ENCODE results near the gene PTPRF. TPM values are rescaled to one million over a fixed set of nuclear protein-coding genes. Genes with fewer than 3 reads are reported as not detected.

Gene PTPRF
- total and polyA plus RNA-seq, 10 donors = 2.7 to 25.0 (median 10.8) TPM

GRCh38 chr1:43509740-43510375 is 20.8 kb upstream of the PTPRF start:
- Histone ChIP-seq H3K9me3 (peaks cover 0 to 5% (median 1%) of the 10 kb centered on the region in 8 donors), H3K4me1 (no peaks in the 10 kb centered on the region), H3K27ac (no peak overlapping the region), H3K27me3 (replicated peaks in 1 of 7) (peaks cover 0 to 7% (median 0%) of the 10 kb centered on the region in 7 donors), H3K4me3 (no peak overlapping the region), H3K36me3 (no peaks in the 10 kb centered on the region)
- DNase-seq = no peak
- WGBS, 5 donors = 72 to 89% (median 82%) methylated on average over 12 of the region's 12 CpGs
- intact Hi-C loops (cut with DNase I; ENCODE audit: low total_unique reads) = no loop called here
- TF ChIP-seq POLR2A (IDR thresholded peaks at IDR 0.05) = no peak
- no peak for TF ChIP-seq CTCF (IDR thresholded peaks at IDR 0.05 in 8 of 11, conservative IDR thresholded peaks at IDR 0.05 in 3 of 11)
- no peak for TF ChIP-seq POLR2AphosphoS5 (IDR thresholded peaks at IDR 0.05)

GRCh38 chr1:43510621-43511020 is 20.1 kb upstream of the PTPRF start:
- TF ChIP-seq POLR2AphosphoS5 (IDR thresholded peaks at IDR 0.05) (no peak), POLR2A (IDR thresholded peaks at IDR 0.05) (no peak), CTCF (IDR thresholded peaks at IDR 0.05 in 8 of 11, conservative IDR thresholded peaks at IDR 0.05 in 3 of 11) (no peak)
- 89 to 95% (median 92%) methylated on average over 5 of the region's 5 CpGs for WGBS, 5 donors
- Histone ChIP-seq H3K4me1 (no peaks in the 10 kb centered on the region), H3K27ac (no peak overlapping the region), H3K27me3 (replicated peaks in 1 of 7) (peaks cover 0 to 7% (median 0%) of the 10 kb centered on the region in 7 donors), H3K9me3 (peaks cover 0 to 5% (median 1%) of the 10 kb centered on the region in 8 donors), H3K4me3 (no peak overlapping the region), H3K36me3 (no peaks in the 10 kb centered on the region)
- intact Hi-C loops (cut with DNase I; ENCODE audit: low total_unique reads) = no loop called here
- no peak for DNase-seq

GRCh38 chr1:43511394-43511793 is 19.3 kb upstream of the PTPRF start:
- TF ChIP-seq POLR2A (IDR thresholded peaks at IDR 0.05) = no peak
- TF ChIP-seq POLR2AphosphoS5 (IDR thresholded peaks at IDR 0.05) = no peak
- 69 to 96% (median 78%) methylated on average over 1 of the region's 1 CpG for WGBS, 5 donors
- Histone ChIP-seq H3K9me3 (peaks cover 0 to 5% (median 1%) of the 10 kb centered on the region in 8 donors), H3K4me3 (no peak overlapping the region), H3K36me3 (no peaks in the 10 kb centered on the region), H3K27me3 (replicated peaks in 1 of 7) (peaks cover 0 to 7% (median 0%) of the 10 kb centered on the region in 7 donors), H3K4me1 (no peaks in the 10 kb centered on the region), H3K27ac (no peak overlapping the region)
- intact Hi-C loops (cut with DNase I; ENCODE audit: low total_unique reads) = no loop called here
- no peak for DNase-seq

GRCh38 chr1:43512133-43512532 is 18.6 kb upstream of the PTPRF start:
- intact Hi-C loops (cut with DNase I; ENCODE audit: low total_unique reads) = no loop called here
- no peak overlapping the region for H3K4me3 ChIP-seq
- H3K4me1 ChIP-seq = no peaks in the 10 kb centered on the region
- H3K36me3 ChIP-seq = no peaks in the 10 kb centered on the region
- 82 to 92% (median 87%) methylated on average over 2 of the region's 2 CpGs for WGBS, 5 donors
- H3K27me3 ChIP-seq (replicated peaks in 1 of 7) = peaks cover 0 to 6% (median 0%) of the 10 kb centered on the region in 7 donors
- no peak for TF ChIP-seq CTCF (IDR thresholded peaks at IDR 0.05 in 8 of 11, conservative IDR thresholded peaks at IDR 0.05 in 3 of 11)
- no peak for TF ChIP-seq POLR2A (IDR thresholded peaks at IDR 0.05)
- TF ChIP-seq POLR2AphosphoS5 (IDR thresholded peaks at IDR 0.05) = no peak
- H3K27ac ChIP-seq = no peak overlapping the region
- DNase-seq = no peak
- peaks cover 0 to 5% (median 1%) of the 10 kb centered on the region in 8 donors for H3K9me3 ChIP-seq

Measured in spleen (tissue), 11 donors.